Spleen (tissue), 7 donors: ENCODE data around the gene AXIN1.

Source experiments
- CTCF ChIP-seq, 11 experiments: fragments of 200-600 bp in 7 of 11; fragments of 450-650 bp in 4 of 11; sonication (generic) in 4 of 11; IDR thresholded peaks in 8 of 11; conservative IDR thresholded peaks in 3 of 11; 1 replicate in 7 of 11; 2 replicates in 4 of 11; pipeline versions ENCODE4 v1.4.0 to v1.8.0; 2016 to 2021; ENCODE audit warnings: antibody characterized with exemption in 11 of 11, inconsistent platforms in 4 of 11, mild to moderate bottlenecking in 1 of 11
- POLR2A ChIP-seq, 3 donors: fragments of 450-650 bp; IDR thresholded peaks; one replicate each; pipeline ENCODE4 v1.5.1; 2017; ENCODE audit warnings: antibody characterized with exemption in 3 of 3, mild to moderate bottlenecking in 1 of 3
- donor health status: DM: no; HTN: no; CAD: no; lungs with moderate emphysema.
- donor health status: DM: no; HTN: no; CAD: no.
- donor health status: DM: no; HTN: no; CAD: no.

- TF ChIP-seq CTCF (IDR thresholded peaks at IDR 0.05 in 8 of 11, conservative IDR thresholded peaks at IDR 0.05 in 3 of 11) (no peak), POLR2A (IDR thresholded peaks at IDR 0.05) (no peak)
Measured at GRCh38 chr16:287298-287811, 65.2 kb downstream of the AXIN1 start.
